Epithelial cell of esophagus (primary cell): ENCODE data around the gene ESYT2.

ENCODE experiments used
- DNase-seq: peaks from one replicate; pipeline ENCODE4 v3.0.0; 2010; ENCODE audit warnings: low read depth
- H3K4me3 ChIP-seq: 2 replicates; pipeline ENCODE4 v1.5.1; 2011; ENCODE audit warnings: mild to moderate bottlenecking, low read length, control low read depth
- TF ChIP-seq, protein P1 (sequence below): IDR thresholded peaks from 2 replicates; pipeline ENCODE4 v1.5.1; 2011; ENCODE audit warnings: low read depth, mild to moderate bottlenecking, low read length, control low read depth, inconsistent platforms; ENCODE audit not compliant: insufficient read depth; ENCODE audit errors: missing control alignments

Gene ESYT2

DNA sequence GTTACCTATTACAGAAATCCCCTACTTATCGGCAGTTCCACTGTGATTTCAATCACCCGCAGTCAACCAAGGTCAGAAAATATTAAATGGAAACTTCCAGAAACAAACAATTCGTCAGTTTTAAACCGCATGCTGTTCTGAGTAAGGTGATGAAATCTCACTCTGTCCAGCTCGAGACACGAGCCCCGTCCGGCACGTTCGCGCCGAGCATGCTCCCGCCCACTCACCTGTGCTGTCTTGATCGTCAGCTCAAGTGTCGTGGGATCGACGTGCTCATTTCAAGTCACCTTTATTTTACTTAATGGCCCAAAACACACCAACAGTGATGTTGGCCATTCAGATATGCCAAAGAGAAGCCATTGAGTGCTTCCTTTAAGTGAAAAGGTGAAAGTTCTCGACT lies 21.2 kb downstream of the ESYT2 start:
- TF ChIP-seq, protein P1, sequence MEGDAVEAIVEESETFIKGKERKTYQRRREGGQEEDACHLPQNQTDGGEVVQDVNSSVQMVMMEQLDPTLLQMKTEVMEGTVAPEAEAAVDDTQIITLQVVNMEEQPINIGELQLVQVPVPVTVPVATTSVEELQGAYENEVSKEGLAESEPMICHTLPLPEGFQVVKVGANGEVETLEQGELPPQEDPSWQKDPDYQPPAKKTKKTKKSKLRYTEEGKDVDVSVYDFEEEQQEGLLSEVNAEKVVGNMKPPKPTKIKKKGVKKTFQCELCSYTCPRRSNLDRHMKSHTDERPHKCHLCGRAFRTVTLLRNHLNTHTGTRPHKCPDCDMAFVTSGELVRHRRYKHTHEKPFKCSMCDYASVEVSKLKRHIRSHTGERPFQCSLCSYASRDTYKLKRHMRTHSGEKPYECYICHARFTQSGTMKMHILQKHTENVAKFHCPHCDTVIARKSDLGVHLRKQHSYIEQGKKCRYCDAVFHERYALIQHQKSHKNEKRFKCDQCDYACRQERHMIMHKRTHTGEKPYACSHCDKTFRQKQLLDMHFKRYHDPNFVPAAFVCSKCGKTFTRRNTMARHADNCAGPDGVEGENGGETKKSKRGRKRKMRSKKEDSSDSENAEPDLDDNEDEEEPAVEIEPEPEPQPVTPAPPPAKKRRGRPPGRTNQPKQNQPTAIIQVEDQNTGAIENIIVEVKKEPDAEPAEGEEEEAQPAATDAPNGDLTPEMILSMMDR: no peak
- H3K4me3 ChIP-seq: no peak overlapping the region

DNA sequence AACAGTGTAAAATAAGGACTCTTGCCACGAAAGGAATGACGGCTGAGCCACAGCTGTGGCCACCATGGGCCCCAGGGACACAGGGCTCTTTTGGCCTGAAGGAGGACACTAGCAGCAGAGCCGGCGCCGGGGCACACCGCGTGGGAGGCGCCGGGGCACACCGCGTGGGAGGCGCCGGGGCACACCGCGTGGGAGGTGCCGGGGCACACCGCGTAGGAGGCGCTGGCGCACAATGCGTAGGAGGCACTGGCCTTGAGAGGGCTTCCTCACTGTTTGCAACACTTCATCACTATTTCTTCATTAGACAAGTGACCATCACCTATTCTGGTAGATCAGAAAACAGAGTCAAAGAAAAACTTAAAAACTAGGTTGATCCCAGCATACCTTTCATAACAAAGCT lies 23.4 kb downstream of the ESYT2 start:
- DNase-seq: no peak
- TF ChIP-seq, protein P1: no peak
- no peak overlapping the region for H3K4me3 ChIP-seq

More for the DNA sequence above, 21.2 kb downstream of the ESYT2 start:
- DNase-seq: no peak

DNA sequence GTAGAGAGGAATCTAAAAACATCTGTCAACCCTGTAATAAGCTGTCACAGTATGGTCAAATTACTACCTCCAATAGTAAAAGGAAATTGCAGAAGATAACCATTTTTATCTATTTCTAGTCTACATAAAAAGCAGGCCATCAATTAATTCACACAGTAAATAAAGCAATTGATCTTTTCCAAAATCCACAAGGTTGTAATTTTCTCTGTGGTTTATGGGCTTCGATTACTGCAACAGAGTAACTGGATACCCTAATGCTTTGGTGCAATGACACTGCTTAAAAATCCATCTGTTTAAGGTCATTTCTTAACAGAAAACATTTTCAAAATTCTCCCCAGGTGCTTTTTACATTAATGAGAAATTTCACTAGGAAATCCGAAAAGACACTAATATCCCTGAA lies 23.9 kb downstream of the ESYT2 start:
- H3K4me3 ChIP-seq: no peak overlapping the region
- DNase-seq: no peak
- TF ChIP-seq, protein P1: no peak

DNA sequence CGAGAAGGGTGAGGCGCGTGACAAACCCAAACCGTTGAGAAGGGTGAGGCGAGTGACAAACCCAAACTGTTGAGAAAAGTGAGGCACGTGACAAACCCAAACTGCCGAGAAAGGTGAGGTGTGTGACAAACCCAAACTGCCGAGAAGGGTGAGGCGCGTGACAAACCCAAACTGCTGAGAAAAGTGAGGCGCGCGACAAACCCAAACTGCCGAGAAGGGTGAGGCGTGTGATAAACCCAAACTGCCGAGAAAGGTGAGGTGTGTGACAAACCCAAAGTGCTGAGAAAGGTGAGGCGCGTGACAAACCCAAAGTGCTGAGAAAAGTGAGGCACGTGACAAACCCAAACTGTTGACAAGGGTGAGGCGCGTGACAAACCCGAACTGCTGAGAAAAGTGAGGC lies 25.0 kb downstream of the ESYT2 start:
- no peak overlapping the region for H3K4me3 ChIP-seq
- TF ChIP-seq, protein P1: no peak
- DNase-seq: no peak

DNA sequence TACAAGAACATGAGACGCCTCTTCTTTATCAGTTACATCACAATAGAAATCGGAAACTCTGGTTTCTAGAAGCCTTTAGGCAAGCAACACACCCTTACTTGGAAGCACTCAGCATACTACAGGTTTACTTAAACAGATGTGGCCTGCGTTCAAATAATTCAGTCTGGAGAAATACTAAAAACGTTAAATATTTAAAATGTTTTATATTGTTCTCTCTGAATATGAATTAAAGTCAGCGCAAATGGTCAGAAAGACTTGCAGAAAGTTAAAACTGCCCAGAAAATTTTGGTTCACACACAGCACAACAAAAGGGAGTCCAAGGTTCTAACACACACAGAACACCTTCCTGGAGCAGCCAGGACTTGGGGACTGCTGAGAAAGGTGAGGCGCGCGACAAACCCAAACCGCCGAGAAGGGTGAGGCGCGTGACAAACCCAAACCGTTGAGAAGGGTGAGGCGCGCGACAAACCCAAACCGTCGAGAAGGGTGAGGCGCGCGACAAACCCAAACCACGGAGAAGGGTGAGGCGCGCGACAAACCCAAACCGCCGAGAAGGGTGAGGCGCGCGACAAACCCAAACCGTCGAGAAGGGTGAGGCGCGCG lies 25.8 kb downstream of the ESYT2 start:
- no peak overlapping the region for H3K4me3 ChIP-seq
- TF ChIP-seq, protein P1: no peak
- DNase-seq: peak; percentile 58

DNA sequence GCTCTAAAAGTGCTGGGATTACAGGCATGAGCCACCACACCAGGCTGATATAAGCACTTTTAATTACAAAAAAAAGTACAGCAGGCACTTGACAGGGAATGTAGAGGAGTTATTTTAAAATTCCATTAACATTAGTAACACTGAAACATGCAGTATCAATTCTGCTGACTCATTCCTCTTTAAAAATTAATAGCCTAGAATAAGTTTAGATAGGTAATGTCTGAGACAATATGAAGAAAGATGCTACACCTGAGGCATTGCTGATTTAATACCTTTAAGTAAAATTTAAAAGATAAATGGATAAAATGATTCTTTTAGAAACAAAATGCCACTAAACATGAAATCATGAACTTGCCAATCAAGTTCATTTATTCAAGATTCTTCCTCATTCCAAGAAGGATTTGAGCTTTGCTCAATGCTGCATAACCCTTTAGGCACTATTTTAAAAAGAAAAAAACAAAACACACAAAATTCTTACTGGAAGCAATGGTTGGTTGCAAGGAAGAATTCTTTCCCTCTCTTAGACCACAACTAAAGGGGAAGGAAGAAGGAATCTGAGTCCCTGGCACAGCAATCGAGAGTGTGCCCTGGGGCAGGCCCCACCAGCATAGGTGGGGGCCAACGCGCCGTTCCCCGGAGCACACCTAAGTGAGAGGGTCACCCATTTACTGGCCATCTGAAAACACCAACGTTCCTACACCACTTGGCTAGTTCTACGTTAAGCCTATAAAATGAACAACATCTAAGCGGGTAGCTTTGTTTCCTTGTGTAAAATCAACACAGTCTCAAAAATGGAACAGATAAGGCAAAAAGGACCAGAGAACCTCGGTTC lies 26.6 kb downstream of the ESYT2 start:
- H3K4me3 ChIP-seq: no peak overlapping the region
- TF ChIP-seq, protein P1: no peak
- peak; percentile 63 for DNase-seq
